ENCODE results near the gene PCSK6.

The PCSK6 gene

DNA sequence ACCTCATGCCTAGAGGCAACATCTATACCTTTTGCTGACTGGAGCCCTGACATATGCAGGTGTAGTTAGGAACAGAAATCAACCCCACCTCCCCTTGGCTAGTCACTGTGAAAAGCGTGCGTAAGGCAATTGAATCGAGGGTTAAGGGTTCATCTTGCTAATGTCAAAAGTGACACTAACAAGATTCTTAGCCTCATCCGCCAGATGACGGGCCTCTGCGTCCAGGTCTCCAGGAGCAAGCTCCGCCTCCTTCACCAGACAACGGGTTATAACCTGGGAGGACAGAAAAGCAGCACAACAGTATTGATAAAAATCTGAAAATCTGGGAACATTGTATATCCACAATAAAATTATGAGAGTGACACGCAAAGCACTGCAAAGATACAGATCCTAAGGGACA lies 216.9 kb downstream of the PCSK6 start:
- Histone ChIP-seq H3K27me3 (replicated peaks; ENCODE audit: control insufficient read depth, insufficient read depth, low read length) (no peaks in the 10 kb centered on the region), H3K4me3 (ENCODE audit: low read length) (no peak overlapping the region), H3K36me3 (ENCODE audit: control insufficient read depth, insufficient read depth, low read length, severe bottlenecking) (peaks cover 67% of the 10 kb centered on the region), H3K4me1 (ENCODE audit: control insufficient read depth, insufficient read depth, low read length) (peaks cover 19% of the 10 kb centered on the region), H3K9ac (ENCODE audit: low read length) (no peak overlapping the region), H3K9me3 (ENCODE audit: control insufficient read depth, low read length) (no peaks in the 10 kb centered on the region)
- DNase-seq (ENCODE audit: low read depth), result no peak

DNA sequence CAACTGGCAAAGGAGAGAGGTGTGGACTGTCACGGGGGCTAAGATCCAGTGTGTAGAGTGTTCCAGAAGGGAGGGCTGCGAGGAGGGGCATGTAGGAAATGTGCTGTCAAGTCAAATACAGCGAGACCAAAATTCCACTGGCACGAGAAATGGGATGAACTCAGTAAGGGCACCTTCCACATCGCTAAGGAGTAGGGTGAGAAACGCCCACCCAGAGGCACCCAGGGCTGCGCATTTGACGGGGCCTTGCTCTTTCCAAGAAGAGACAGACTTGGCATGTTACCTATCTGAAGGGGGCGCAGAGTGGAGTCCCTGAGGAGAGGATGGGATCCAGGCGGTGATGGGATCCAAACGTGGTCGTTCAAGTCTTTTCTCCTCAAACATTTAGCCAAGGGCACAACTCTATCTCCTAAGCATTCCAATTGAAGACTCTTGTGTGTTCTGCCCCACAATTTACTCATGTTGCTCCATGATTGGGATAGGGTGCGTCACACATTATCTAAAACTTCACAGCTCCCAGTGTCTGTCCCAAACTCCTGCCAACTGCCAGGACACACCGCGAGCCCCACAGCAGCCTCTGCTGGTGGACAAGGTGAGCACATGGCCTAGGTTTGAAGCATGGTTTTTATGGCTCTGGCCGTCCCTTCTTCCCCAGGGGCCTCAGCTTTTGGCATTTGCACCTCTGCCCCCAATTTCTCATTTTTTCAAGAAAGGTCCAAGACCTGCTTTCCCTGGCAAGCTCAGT lies 219.9 kb downstream of the PCSK6 start:
- no peaks in the 10 kb centered on the region for H3K9me3 ChIP-seq (ENCODE audit: control insufficient read depth, low read length)
- peak; percentile 21 for DNase-seq (ENCODE audit: low read depth)
- no peak overlapping the region for H3K9ac ChIP-seq (ENCODE audit: low read length)
- H3K27me3 ChIP-seq (replicated peaks; ENCODE audit: control insufficient read depth, insufficient read depth, low read length), result no peaks in the 10 kb centered on the region
- H3K4me1 ChIP-seq (ENCODE audit: control insufficient read depth, insufficient read depth, low read length), result peaks cover 33% of the 10 kb centered on the region
- H3K4me3 ChIP-seq (ENCODE audit: low read length), result no peak overlapping the region
- H3K36me3 ChIP-seq (ENCODE audit: control insufficient read depth, insufficient read depth, low read length, severe bottlenecking), result peaks cover 57% of the 10 kb centered on the region

DNA sequence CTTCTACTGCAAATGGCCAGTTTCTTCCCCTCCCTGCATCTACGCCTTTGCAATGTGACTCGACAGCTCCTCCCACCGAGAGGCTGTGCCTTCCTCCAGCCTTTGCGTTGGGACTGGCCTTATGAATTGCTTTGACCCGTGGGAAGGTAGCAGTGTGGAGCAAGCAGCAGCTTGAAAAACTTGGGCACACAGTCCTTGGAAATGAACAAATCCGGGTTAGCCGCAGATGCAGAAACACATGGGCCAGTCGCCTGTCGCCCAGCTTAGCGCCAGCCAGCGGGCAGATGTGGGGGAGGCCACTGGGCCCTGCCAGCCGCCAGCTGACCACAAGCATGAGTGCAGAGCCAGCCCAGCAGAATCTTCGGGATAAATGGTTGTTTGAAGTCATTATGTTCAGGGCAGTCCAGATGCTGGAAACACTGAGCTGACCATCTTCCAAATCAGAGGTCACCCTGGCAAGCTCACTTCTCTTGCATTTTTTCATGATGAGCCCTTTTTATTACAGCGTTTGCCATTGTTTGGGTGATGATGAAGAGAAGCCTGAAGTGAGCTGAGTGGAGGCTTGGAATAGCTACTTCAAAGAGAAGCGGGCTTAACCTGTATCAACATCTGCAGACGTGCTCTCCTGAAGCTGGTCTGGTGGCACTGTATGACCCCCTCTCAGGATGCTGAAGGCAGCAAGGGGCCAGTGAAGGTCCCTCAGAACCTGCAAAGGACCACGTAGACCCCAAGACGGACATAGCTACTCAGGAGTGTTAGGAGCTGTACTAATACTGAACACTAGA lies 222.0 kb downstream of the PCSK6 start:
- H3K9me3 ChIP-seq (ENCODE audit: control insufficient read depth, low read length), result no peaks in the 10 kb centered on the region
- no peak for DNase-seq (ENCODE audit: low read depth)
- peak overlapping the region; percentile 42 for H3K9ac ChIP-seq (ENCODE audit: low read length)
- peak overlapping the region; percentile 33 for H3K4me3 ChIP-seq (ENCODE audit: low read length)
- H3K36me3 ChIP-seq (ENCODE audit: control insufficient read depth, insufficient read depth, low read length, severe bottlenecking), result peaks cover 36% of the 10 kb centered on the region
- H3K4me1 ChIP-seq (ENCODE audit: control insufficient read depth, insufficient read depth, low read length), result peaks cover 36% of the 10 kb centered on the region
- no peaks in the 10 kb centered on the region for H3K27me3 ChIP-seq (replicated peaks; ENCODE audit: control insufficient read depth, insufficient read depth, low read length)

DNA sequence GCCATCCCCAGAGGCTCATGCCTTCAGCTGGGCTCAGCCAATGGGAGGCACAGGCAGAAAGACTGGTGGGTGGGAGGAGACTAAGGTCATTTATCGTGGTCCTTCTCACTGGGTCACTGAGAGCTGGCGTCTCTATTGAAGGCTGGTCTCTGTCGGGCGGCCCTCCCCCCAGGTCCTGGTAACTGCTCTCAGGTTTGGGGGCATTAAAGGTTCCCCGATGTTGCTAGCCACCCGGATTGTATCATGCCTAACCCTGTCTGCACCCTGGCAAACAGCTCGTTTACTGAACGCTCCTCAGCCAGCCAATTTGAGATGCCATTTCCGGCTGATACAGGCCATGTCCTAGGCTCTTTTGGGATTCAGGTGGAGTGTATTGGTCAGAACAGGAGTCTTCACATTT lies 222.7 kb downstream of the PCSK6 start:
- peaks cover 36% of the 10 kb centered on the region for H3K4me1 ChIP-seq (ENCODE audit: control insufficient read depth, insufficient read depth, low read length)
- peak overlapping the region; percentile 33 for H3K4me3 ChIP-seq (ENCODE audit: low read length)

DNA sequence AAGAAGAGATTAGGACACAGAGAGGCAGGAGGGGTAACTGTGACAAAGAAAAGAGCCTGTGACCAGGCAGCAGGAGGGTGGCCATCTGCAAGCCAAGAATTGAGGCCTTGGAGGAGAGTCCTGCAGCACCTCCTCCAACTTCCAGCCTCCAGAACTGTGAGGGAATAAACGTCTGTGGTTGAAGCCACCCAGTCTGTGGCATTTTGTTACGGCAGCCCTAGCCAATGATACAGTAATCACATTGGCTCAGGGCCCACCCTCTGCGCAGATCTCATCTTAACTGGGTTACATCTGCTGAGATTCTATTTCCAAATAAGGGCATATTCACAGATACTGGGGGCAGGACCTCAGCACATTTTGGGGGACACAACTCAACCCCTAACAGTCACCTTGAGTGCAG lies 223.5 kb downstream of the PCSK6 start:
- Histone ChIP-seq H3K36me3 (ENCODE audit: control insufficient read depth, insufficient read depth, low read length, severe bottlenecking) (peaks cover 21% of the 10 kb centered on the region), H3K9ac (ENCODE audit: low read length) (no peak overlapping the region), H3K27me3 (replicated peaks; ENCODE audit: control insufficient read depth, insufficient read depth, low read length) (no peaks in the 10 kb centered on the region), H3K4me3 (ENCODE audit: low read length) (no peak overlapping the region), H3K4me1 (ENCODE audit: control insufficient read depth, insufficient read depth, low read length) (peaks cover 36% of the 10 kb centered on the region), H3K9me3 (ENCODE audit: control insufficient read depth, low read length) (no peaks in the 10 kb centered on the region)
- DNase-seq (ENCODE audit: low read depth), result no peak

More for the DNA sequence above, 222.7 kb downstream of the PCSK6 start:
- peak overlapping the region; percentile 42 for H3K9ac ChIP-seq (ENCODE audit: low read length)
- no peaks in the 10 kb centered on the region for H3K27me3 ChIP-seq (replicated peaks; ENCODE audit: control insufficient read depth, insufficient read depth, low read length)
- DNase-seq (ENCODE audit: low read depth), result no peak
- H3K9me3 ChIP-seq (ENCODE audit: control insufficient read depth, low read length), result no peaks in the 10 kb centered on the region
- peaks cover 28% of the 10 kb centered on the region for H3K36me3 ChIP-seq (ENCODE audit: control insufficient read depth, insufficient read depth, low read length, severe bottlenecking)

DNA sequence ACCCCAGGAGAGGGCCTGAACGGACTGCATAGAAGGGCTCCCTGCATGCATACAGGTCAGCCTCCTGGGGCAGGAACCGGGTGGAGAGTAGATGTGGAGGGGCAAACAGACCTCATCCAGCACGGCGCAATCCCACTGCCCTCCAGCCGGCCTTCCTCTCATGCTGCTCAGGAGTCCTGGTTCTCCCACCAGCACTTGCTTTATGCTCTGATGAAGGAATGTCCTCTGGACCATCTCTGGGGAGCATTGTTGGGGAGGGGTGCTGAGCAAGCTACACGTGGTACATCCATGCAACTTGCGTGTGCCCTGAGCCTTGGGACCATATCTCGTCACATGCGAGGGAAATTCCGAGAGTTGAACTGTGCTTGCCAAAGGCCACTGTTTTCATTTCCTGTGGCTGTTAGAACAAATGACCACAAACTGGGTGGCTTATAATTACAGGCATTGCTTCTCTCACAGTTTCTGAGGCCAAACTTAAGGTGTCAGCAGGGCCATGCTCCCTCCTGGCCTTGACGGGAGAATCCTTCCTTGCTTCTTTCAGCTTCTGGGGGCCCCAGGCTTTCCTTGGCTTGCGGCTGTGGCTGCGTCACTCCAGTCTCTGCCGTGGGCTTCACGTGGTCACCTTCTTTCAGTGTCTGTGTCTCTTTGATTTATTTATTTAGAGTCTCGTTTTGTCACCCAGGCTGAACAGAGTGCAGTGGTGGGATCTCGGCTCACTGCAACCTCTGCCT lies 224.4 kb downstream of the PCSK6 start:
- Histone ChIP-seq H3K9ac (ENCODE audit: low read length) (no peak overlapping the region), H3K27me3 (replicated peaks; ENCODE audit: control insufficient read depth, insufficient read depth, low read length) (no peaks in the 10 kb centered on the region), H3K9me3 (ENCODE audit: control insufficient read depth, low read length) (no peaks in the 10 kb centered on the region), H3K4me3 (ENCODE audit: low read length) (no peak overlapping the region), H3K4me1 (ENCODE audit: control insufficient read depth, insufficient read depth, low read length) (peaks cover 36% of the 10 kb centered on the region), H3K36me3 (ENCODE audit: control insufficient read depth, insufficient read depth, low read length, severe bottlenecking) (peaks cover 11% of the 10 kb centered on the region)
- no peak for DNase-seq (ENCODE audit: low read depth)

DNA sequence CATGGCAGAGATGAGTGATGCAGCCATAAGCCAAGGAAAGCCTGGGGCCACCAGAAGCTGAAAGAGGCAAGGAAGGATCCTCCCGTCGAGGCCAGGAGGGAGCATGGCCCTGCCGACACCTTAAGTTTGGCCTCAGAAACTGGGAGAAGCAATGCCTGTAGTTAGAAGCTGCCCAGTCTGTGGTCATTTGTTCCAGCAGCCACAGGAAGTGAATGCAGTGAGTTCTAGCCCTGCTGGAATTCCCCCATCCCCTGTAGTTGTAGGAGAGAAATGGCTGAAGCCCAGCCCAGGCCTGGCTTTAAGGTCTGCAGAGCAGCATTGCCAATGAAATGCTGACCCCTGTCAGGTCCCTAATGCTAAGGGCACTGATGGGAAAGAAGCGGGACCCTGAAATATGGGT lies 225.5 kb downstream of the PCSK6 start:
- DNase-seq (ENCODE audit: low read depth), result no peak
- peaks cover under 1% of the 10 kb centered on the region for H3K36me3 ChIP-seq (ENCODE audit: control insufficient read depth, insufficient read depth, low read length, severe bottlenecking)

DNA sequence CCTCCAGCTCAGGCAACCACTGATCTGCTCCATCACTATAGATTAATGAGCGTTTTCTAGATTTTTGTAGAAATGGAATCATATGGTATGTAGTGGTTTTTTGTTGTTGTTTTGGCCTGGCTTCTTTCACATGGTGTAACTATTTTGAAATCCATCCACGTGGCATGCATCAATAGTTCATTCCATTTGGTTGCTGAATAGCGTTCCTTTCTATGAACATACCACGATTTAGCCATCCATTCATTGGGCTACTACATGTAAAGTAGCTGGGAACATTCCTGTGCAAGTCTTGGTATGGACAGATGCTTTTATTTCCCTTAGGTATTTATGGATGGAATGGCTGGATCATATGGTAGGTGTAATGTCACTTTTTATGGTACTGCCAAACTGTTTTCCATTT lies 227.0 kb downstream of the PCSK6 start:
- no peak for DNase-seq (ENCODE audit: low read depth)
- no peaks in the 10 kb centered on the region for H3K27me3 ChIP-seq (replicated peaks; ENCODE audit: control insufficient read depth, insufficient read depth, low read length)

More for the DNA sequence above, 225.5 kb downstream of the PCSK6 start:
- Histone ChIP-seq H3K9me3 (ENCODE audit: control insufficient read depth, low read length) (no peaks in the 10 kb centered on the region), H3K4me3 (ENCODE audit: low read length) (no peak overlapping the region), H3K27me3 (replicated peaks; ENCODE audit: control insufficient read depth, insufficient read depth, low read length) (no peaks in the 10 kb centered on the region), H3K9ac (ENCODE audit: low read length) (no peak overlapping the region), H3K4me1 (ENCODE audit: control insufficient read depth, insufficient read depth, low read length) (peaks cover 36% of the 10 kb centered on the region)

DNA sequence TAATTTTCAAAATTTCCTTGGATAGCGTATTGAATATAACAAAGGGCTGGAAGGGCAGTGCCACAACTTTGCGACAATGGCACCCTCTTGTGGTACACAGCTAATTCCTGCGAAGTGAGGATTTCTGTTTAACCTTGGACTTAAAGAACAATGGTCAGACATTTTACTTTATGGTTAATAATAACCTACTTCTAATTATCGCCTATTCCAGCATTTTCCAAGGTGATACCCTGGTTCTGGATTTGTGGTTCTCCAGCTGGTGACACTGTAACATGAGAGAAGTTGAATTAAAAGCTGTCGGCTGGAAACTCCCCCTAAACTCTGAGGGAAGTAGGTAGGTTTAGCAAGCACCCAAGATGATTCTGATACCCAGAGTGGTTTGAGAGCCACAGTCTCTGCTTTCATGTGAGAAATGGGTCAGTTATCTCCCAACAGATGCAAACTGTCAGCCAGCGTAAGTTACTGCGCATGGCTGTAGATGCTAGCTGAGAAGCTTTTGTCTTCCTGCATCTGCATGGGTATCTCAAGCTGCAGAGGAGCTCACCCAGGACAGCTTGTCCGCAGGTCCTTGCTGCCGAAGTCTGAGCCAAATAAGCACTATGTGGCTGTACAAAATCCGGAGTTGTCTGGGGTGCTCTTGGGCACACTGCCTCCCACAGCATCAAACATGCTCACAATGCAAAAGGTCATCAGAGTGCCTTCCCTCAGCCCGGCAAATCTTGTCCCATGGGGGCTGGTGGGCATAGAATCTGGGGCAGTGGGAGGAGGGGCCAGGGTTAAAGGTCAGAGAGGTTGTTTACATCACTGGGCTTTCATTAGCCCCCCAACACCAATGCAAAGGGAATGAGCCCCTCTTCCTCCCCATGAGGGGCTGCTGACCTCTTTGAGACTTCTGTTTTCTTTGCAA lies 231.0 kb downstream of the PCSK6 start:
- Histone ChIP-seq H3K4me3 (ENCODE audit: low read length) (no peak overlapping the region), H3K4me1 (ENCODE audit: control insufficient read depth, insufficient read depth, low read length) (peaks cover 5% of the 10 kb centered on the region), H3K36me3 (ENCODE audit: control insufficient read depth, insufficient read depth, low read length, severe bottlenecking) (no peaks in the 10 kb centered on the region), H3K27me3 (replicated peaks; ENCODE audit: control insufficient read depth, insufficient read depth, low read length) (no peaks in the 10 kb centered on the region), H3K9me3 (ENCODE audit: control insufficient read depth, low read length) (no peaks in the 10 kb centered on the region), H3K9ac (ENCODE audit: low read length) (no peak overlapping the region)
- DNase-seq (ENCODE audit: low read depth), result peak; percentile 89

More for the DNA sequence above, 227.0 kb downstream of the PCSK6 start:
- Histone ChIP-seq H3K4me3 (ENCODE audit: low read length) (no peak overlapping the region), H3K9me3 (ENCODE audit: control insufficient read depth, low read length) (no peaks in the 10 kb centered on the region), H3K4me1 (ENCODE audit: control insufficient read depth, insufficient read depth, low read length) (peaks cover 35% of the 10 kb centered on the region), H3K36me3 (ENCODE audit: control insufficient read depth, insufficient read depth, low read length, severe bottlenecking) (no peaks in the 10 kb centered on the region), H3K9ac (ENCODE audit: low read length) (no peak overlapping the region)

DNA sequence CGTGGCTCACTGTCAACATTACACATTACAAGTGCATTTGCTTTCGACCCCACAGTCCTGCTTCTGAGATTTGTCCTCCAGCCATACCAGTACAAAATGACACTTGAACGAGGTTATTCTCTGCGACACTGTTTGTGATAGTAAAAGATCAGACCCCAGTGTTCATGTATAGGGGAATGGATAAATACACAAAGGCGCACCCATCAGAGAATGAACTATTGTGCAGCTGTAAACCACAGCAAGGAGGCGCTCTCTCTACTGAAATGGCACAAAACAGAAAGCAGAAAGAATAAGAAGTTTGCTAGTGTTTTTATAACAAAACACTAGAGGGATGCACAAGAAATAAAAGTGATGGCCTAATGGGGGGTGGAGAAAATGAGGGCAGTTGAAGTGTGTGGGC lies 232.8 kb downstream of the PCSK6 start:
- Histone ChIP-seq H3K27me3 (replicated peaks; ENCODE audit: control insufficient read depth, insufficient read depth, low read length) (no peaks in the 10 kb centered on the region), H3K4me3 (ENCODE audit: low read length) (no peak overlapping the region), H3K36me3 (ENCODE audit: control insufficient read depth, insufficient read depth, low read length, severe bottlenecking) (no peaks in the 10 kb centered on the region), H3K9me3 (ENCODE audit: control insufficient read depth, low read length) (no peaks in the 10 kb centered on the region), H3K9ac (ENCODE audit: low read length) (no peak overlapping the region), H3K4me1 (ENCODE audit: control insufficient read depth, insufficient read depth, low read length) (peaks cover 11% of the 10 kb centered on the region)
- DNase-seq (ENCODE audit: low read depth), result no peak
